Keratinocyte (primary cell): ENCODE data around the gene EIF4G1. TPM values are rescaled to one million over a fixed set of nuclear protein-coding genes. Genes with fewer than 3 reads are reported as not detected.

Source experiments
- DNase-seq: peaks from one replicate; pipeline ENCODE4 v3.0.0-alpha.2; 2011; ENCODE audit warnings: low read depth, missing footprints, low spot score
- FAIRE-seq: peaks from 2 replicates; lab custom pipeline; 2011; peaks lifted over from hg19 to GRCh38; lab: Jason Lieb, UNC
- H2AFZ ChIP-seq: 2 replicates; pipeline ENCODE4 v1.6.0; 2012; ENCODE audit warnings: low read length, control low read depth, inconsistent platforms; ENCODE audit not compliant: control insufficient read depth
- H3K27ac ChIP-seq: 2 replicates; pipeline ENCODE4 v1.5.1; 2011; ENCODE audit warnings: low read length; ENCODE audit not compliant: control insufficient read depth, insufficient read depth
- H3K27me3 ChIP-seq: 3 replicates; pipeline ENCODE4 v1.6.0; 2011; ENCODE audit warnings: low read length; ENCODE audit not compliant: control insufficient read depth, insufficient read depth; ENCODE audit errors: extremely low read depth
- H3K36me3 ChIP-seq, 2 experiments: 2 replicates in 1 of 2; 3 replicates in 1 of 2; pipeline ENCODE4 v1.5.1; 2011; ENCODE audit warnings: low read length in 2 of 2, mild to moderate bottlenecking in 1 of 2; ENCODE audit not compliant: control insufficient read depth in 2 of 2, insufficient read depth in 2 of 2; ENCODE audit errors: extremely low read depth in 1 of 2
- H3K4me1 ChIP-seq: 3 replicates; pipeline ENCODE4 v1.5.1; 2011; ENCODE audit warnings: low read length; ENCODE audit not compliant: control insufficient read depth, insufficient read depth; ENCODE audit errors: extremely low read depth
- H3K4me2 ChIP-seq: 3 replicates; pipeline ENCODE4 v1.6.0; 2011; ENCODE audit warnings: low read depth, low read length; ENCODE audit not compliant: control insufficient read depth, insufficient read depth; ENCODE audit errors: extremely low read depth
- H3K4me3 ChIP-seq, 3 experiments: fragments of 200-600 bp in 1 of 3; sonication (generic) in 1 of 3; 2 replicates in 2 of 3; 3 replicates in 1 of 3; pipeline ENCODE4 v1.5.1; 2011 to 2016; ENCODE audit warnings: low read length in 3 of 3, mild to moderate bottlenecking in 3 of 3, control low read depth in 2 of 3, inconsistent platforms in 1 of 3, low read depth in 1 of 3, mixed read lengths in 1 of 3, mixed run types in 1 of 3, moderate library complexity in 1 of 3; ENCODE audit not compliant: control insufficient read depth in 2 of 3, insufficient read depth in 2 of 3; ENCODE audit errors: extremely low read depth in 1 of 3
- H3K79me2 ChIP-seq: 2 replicates; pipeline ENCODE4 v1.6.0; 2012; ENCODE audit warnings: low read length; ENCODE audit not compliant: control insufficient read depth, insufficient read depth
- H3K9ac ChIP-seq: 3 replicates; pipeline ENCODE4 v1.6.0; 2011; ENCODE audit warnings: low read length; ENCODE audit not compliant: control insufficient read depth, insufficient read depth; ENCODE audit errors: extremely low read depth
- H3K9me1 ChIP-seq: 3 replicates; pipeline ENCODE4 v1.6.0; 2011; ENCODE audit warnings: low read length; ENCODE audit not compliant: control insufficient read depth, insufficient read depth; ENCODE audit errors: extremely low read depth
- H3K9me3 ChIP-seq: 2 replicates; pipeline ENCODE4 v1.5.1; 2012; ENCODE audit warnings: low read depth, low read length; ENCODE audit not compliant: control insufficient read depth
- H4K20me1 ChIP-seq: 3 replicates; pipeline ENCODE4 v1.6.0; 2011; ENCODE audit warnings: low read length; ENCODE audit not compliant: control insufficient read depth, insufficient read depth; ENCODE audit errors: extremely low read depth
- CTCF ChIP-seq, 3 experiments: IDR thresholded peaks in 1 of 3; conservative IDR thresholded peaks in 1 of 3; optimal IDR thresholded peaks in 1 of 3; 2 replicates in 2 of 3; 3 replicates in 1 of 3; pipeline versions ENCODE3 to v1.5.1; 2011; ENCODE audit warnings: low read length in 3 of 3, mild to moderate bottlenecking in 3 of 3, moderate library complexity in 2 of 3, control low read depth in 1 of 3, inconsistent platforms in 1 of 3; ENCODE audit not compliant: insufficient read depth in 2 of 3; ENCODE audit errors: extremely low read depth in 1 of 3
- EZH2 ChIP-seq: IDR thresholded peaks from one replicate; pipeline ENCODE4 v1.6.1; 2012; ENCODE audit warnings: inconsistent platforms, mild to moderate bottlenecking, low read length, moderate library complexity
- dilution Hi-C: fragments of 300-500 bp; cut with MboI; formaldehyde crosslinking; loops from one replicate; pipeline ENCODE4 v1.7.0; 2020; ENCODE audit warnings: low sequenced_read_pairs; ENCODE audit not compliant: extremely low pct_ligation_motif_present
- polyA plus RNA-seq, 5 experiments: library from polyadenylated mRNA; depleted of rRNA in 3 of 5; stranded (reverse) in 3 of 5; stranded (forward) in 1 of 5; unstranded in 1 of 5; fragments of >200 nt; gene quantifications; 1 replicate in 1 of 5; 2 replicates in 3 of 5; 3 replicates in 1 of 5; pipeline versions ENCODE4 v1.2.1 to v1.2.3, GENCODE V29; 2011 to 2012; ENCODE audit warnings: missing spikeins in 2 of 5, low read depth in 1 of 5, low replicate concordance in 1 of 5

The EIF4G1 gene
- polyA plus RNA-seq, 1 donor (not counting 4 experiments of a cell fraction or from before 2014, with no cell fraction given) = 225 TPM

GRCh38 chr3:184372911-184373310 is 58.5 kb downstream of the EIF4G1 start:
- Histone ChIP-seq H3K27ac (no peak overlapping the region), H3K9ac (no peak overlapping the region), H3K4me3 (no peak overlapping the region), H3K27me3 (peaks cover 33% of the 10 kb centered on the region), H4K20me1 (no peaks in the 10 kb centered on the region), H3K79me2 (no peaks in the 10 kb centered on the region), H3K36me3 (peaks cover 9 to 12% of the 10 kb centered on the region in 2 experiments), H3K4me2 (no peak overlapping the region), H2AFZ (no peak overlapping the region), H3K9me3 (no peaks in the 10 kb centered on the region), H3K4me1 (peaks cover 3% of the 10 kb centered on the region), H3K9me1 (no peaks in the 10 kb centered on the region)
- dilution Hi-C loops = no loop called here
- FAIRE-seq (no peak), DNase-seq (no peak)
- TF ChIP-seq EZH2 (no peak), CTCF (optimal IDR thresholded peaks at IDR 0.05 in 1 of 3, IDR thresholded peaks at IDR 0.05 in 1 of 3, conservative IDR thresholded peaks at IDR 0.05 in 1 of 3; ENCODE audit: extremely low read depth in 1 of 3, insufficient read depth in 2 of 3, low read length in 3 of 3) (no peak)

DNA sequence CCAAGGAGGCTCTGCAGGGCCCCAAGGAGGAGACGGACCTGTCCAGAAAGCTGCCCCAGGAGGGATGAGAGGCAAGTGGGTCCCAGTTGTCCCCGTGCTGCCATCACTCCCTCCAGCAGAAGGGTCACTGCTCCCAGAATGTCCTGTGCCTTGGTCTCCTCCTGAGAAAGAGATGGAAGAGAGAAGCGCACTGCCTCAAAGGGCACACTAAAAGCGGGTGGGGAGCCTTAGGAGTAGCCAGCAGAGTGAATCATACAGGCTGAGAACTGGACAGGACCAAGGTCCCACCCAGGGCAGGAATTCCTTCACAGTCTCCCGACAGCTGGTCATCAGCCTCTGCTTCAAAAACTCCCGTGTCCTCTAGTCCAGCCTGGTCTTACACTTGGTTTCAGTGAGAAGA is 59.0 kb downstream of the EIF4G1 start:
- Histone ChIP-seq H3K79me2 (no peaks in the 10 kb centered on the region), H3K4me2 (no peak overlapping the region), H3K9me3 (no peaks in the 10 kb centered on the region), H3K9ac (no peak overlapping the region), H3K4me3 (no peak overlapping the region), H3K27me3 (peaks cover 38% of the 10 kb centered on the region), H3K9me1 (no peaks in the 10 kb centered on the region), H2AFZ (no peak overlapping the region), H3K27ac (no peak overlapping the region), H3K4me1 (peaks cover 3% of the 10 kb centered on the region), H3K36me3 (peaks cover 6 to 9% of the 10 kb centered on the region in 2 experiments), H4K20me1 (no peaks in the 10 kb centered on the region)
- TF ChIP-seq EZH2 (no peak), CTCF (optimal IDR thresholded peaks at IDR 0.05 in 1 of 3, IDR thresholded peaks at IDR 0.05 in 1 of 3, conservative IDR thresholded peaks at IDR 0.05 in 1 of 3; ENCODE audit: extremely low read depth in 1 of 3, insufficient read depth in 2 of 3, low read length in 3 of 3) (no peak)
- no peak for DNase-seq
- FAIRE-seq = no peak
- dilution Hi-C loops = no loop called here
